HepG2 (cell line): ENCODE results near the gene KLHL11. TPM values are rescaled to one million over a fixed set of nuclear protein-coding genes. Genes with fewer than 3 reads are reported as not detected.
A peak's percentile ranks its signal among the peaks of the same experiment; 100 is the strongest.

Source experiments
- BRD4 ChIP-seq: sonication (generic); formaldehyde crosslinking; IDR thresholded peaks from 2 replicates; pipeline ENCODE4 v1.4.0; 2020; ENCODE audit warnings: missing genetic modification reagents
- E2F2 ChIP-seq: sonication (generic); formaldehyde crosslinking; IDR thresholded peaks from 2 replicates; pipeline ENCODE4 v1.4.0; 2020; ENCODE audit warnings: missing genetic modification reagents, borderline replicate concordance
- HMG20B ChIP-seq: conservative IDR thresholded peaks from 2 replicates; pipeline ENCODE4 v1.6.1; 2016; ENCODE audit warnings: missing genetic modification reagents, missing compliant biosample characterization
- HMGXB4 ChIP-seq, 2 experiments: sonication (generic) in 1 of 2; formaldehyde crosslinking in 1 of 2; IDR thresholded peaks; 2 replicates each; pipeline versions ENCODE4 v1.4.0 to v1.6.1; 2018 to 2020; ENCODE audit warnings: missing genetic modification reagents in 2 of 2, borderline replicate concordance in 1 of 2, low read depth in 1 of 2, mild to moderate bottlenecking in 1 of 2, missing biosample characterization in 1 of 2
- JARID2 ChIP-seq: sonication (generic); formaldehyde crosslinking; IDR thresholded peaks from 2 replicates; pipeline ENCODE4 v1.8.1; 2023; ENCODE audit warnings: missing genetic modification reagents, inconsistent platforms; ENCODE audit not compliant: insufficient replicate concordance
- LCORL ChIP-seq, 2 experiments: fragments of 450-650 bp in 1 of 2; sonication (generic) in 1 of 2; formaldehyde crosslinking in 1 of 2; IDR thresholded peaks; 2 replicates each; pipeline versions ENCODE4 v1.5.0 to v1.6.1; 2017 to 2020; ENCODE audit warnings: antibody characterized with exemption in 1 of 2, missing genetic modification reagents in 1 of 2
- MIXL1 ChIP-seq: IDR thresholded peaks from 2 replicates; pipeline ENCODE4 v1.6.1; 2016
- POGZ ChIP-seq: sonication (generic); formaldehyde crosslinking; IDR thresholded peaks from 2 replicates; pipeline ENCODE4 v1.4.0; 2020; ENCODE audit warnings: mild to moderate bottlenecking, missing genetic modification reagents
- RBAK ChIP-seq: sonication (generic); formaldehyde crosslinking; IDR thresholded peaks from 2 replicates; pipeline ENCODE4 v1.5.1; 2020; ENCODE audit warnings: mild to moderate bottlenecking, missing genetic modification reagents
- SMARCC2 ChIP-seq: fragments of 450-650 bp; IDR thresholded peaks from 2 replicates; pipeline ENCODE4 v1.6.1; 2017; ENCODE audit warnings: antibody characterized with exemption, mild to moderate bottlenecking
- TFDP2 ChIP-seq: sonication (generic); formaldehyde crosslinking; IDR thresholded peaks from 2 replicates; pipeline ENCODE4 v1.4.0; 2020; ENCODE audit warnings: missing genetic modification reagents
- XRCC5 ChIP-seq: fragments of 200-400 bp; formaldehyde crosslinking; optimal IDR thresholded peaks from 2 replicates; pipeline ENCODE3; 2017; ENCODE audit warnings: mild to moderate bottlenecking, low read length
- ZC3H4 ChIP-seq: sonication (generic); formaldehyde crosslinking; IDR thresholded peaks from 2 replicates; pipeline ENCODE4 v1.4.0; 2020; ENCODE audit warnings: missing genetic modification reagents, borderline replicate concordance
- ZFX ChIP-seq: sonication (generic); formaldehyde crosslinking; IDR thresholded peaks from 2 replicates; pipeline ENCODE4 v1.4.0; 2020; ENCODE audit warnings: mild to moderate bottlenecking, low read depth, missing genetic modification reagents, moderate library complexity
- ZHX1 ChIP-seq: sonication (generic); formaldehyde crosslinking; IDR thresholded peaks from 2 replicates; pipeline ENCODE4 v1.8.1; 2022; ENCODE audit warnings: low read depth, mild to moderate bottlenecking, missing genetic modification reagents
- ZNF225 ChIP-seq: sonication (generic); formaldehyde crosslinking; IDR thresholded peaks from 2 replicates; pipeline ENCODE4 v1.4.0; 2020; ENCODE audit warnings: mild to moderate bottlenecking, missing genetic modification reagents
- ZNF251 ChIP-seq: sonication (generic); formaldehyde crosslinking; IDR thresholded peaks from 2 replicates; pipeline ENCODE4 v1.9.0; 2021; ENCODE audit warnings: mild to moderate bottlenecking, missing genetic modification reagents
- ZNF264 ChIP-seq: sonication (generic); formaldehyde crosslinking; IDR thresholded peaks from 2 replicates; pipeline ENCODE4 v1.4.0; 2020; ENCODE audit warnings: missing genetic modification reagents
- ZNF614 ChIP-seq: IDR thresholded peaks from 2 replicates; pipeline ENCODE4 v1.6.1; 2018; ENCODE audit warnings: missing biosample characterization, missing genetic modification reagents, inconsistent platforms, borderline replicate concordance
- ZNF777 ChIP-seq: sonication (generic); formaldehyde crosslinking; IDR thresholded peaks from 2 replicates; pipeline ENCODE4 v1.4.0; 2020; ENCODE audit warnings: missing genetic modification reagents
- ZNF790 ChIP-seq: sonication (generic); formaldehyde crosslinking; IDR thresholded peaks from 2 replicates; pipeline ENCODE4 v1.8.0; 2022; ENCODE audit warnings: missing genetic modification reagents, mild to moderate bottlenecking, borderline replicate concordance
- ZNF891 ChIP-seq: sonication (generic); formaldehyde crosslinking; IDR thresholded peaks from 2 replicates; pipeline ENCODE4 v1.5.0; 2020; ENCODE audit warnings: mild to moderate bottlenecking, missing genetic modification reagents
- ZSCAN20 ChIP-seq: sonication (generic); formaldehyde crosslinking; IDR thresholded peaks from 2 replicates; pipeline ENCODE4 v1.4.0; 2020; ENCODE audit warnings: missing genetic modification reagents, mild to moderate bottlenecking, borderline replicate concordance
- ZSCAN21 ChIP-seq: sonication (generic); formaldehyde crosslinking; IDR thresholded peaks from 2 replicates; pipeline ENCODE4 v1.8.0; 2022; ENCODE audit warnings: mild to moderate bottlenecking, missing genetic modification reagents, moderate library complexity, borderline replicate concordance
- polyA plus RNA-seq, 8 experiments: library from polyadenylated mRNA; depleted of rRNA in 3 of 8; stranded (reverse) in 7 of 8; unstranded in 1 of 8; fragments of >200 nt; fragmentation: Illumina TruSeq in 4 of 8; extraction: Trizol in 4 of 8; gene quantifications; 2 replicates each; pipeline versions ENCODE4 v1.2.1 to v1.2.3, GENCODE V29; 2011 to 2016; ENCODE audit warnings: low read depth in 4 of 8, missing spikeins in 1 of 8, mixed read lengths in 1 of 8; ENCODE audit not compliant: insufficient read depth in 1 of 8
- total RNA-seq, 5 experiments: library from RNA; depleted of rRNA; stranded (reverse); fragments of >200 nt; fragmentation: Illumina TruSeq; extraction: Trizol; gene quantifications; 2 replicates each; pipeline ENCODE4 v1.2.3, GENCODE V29; 2016; ENCODE audit warnings: low read depth in 1 of 5

The KLHL11 gene
- total and polyA plus RNA-seq, 2 of the 13 experiments (the other 11 are each of a cell fraction or from before 2014, with no cell fraction given) = 7.7 to 27.5 TPM

- TF ChIP-seq ZNF891 (CRISPR knock-in tag) = 0 out of 2 replicates have a peak, but pooled peaks have one; percentile 23
- TF ChIP-seq POGZ (CRISPR knock-in tag) = no peak
- TF ChIP-seq ZC3H4 (CRISPR knock-in tag) = no peak
- peak; percentile 44; the same call in 1 of the 2 replicates for TF ChIP-seq ZSCAN20
- TF ChIP-seq ZNF790 (CRISPR knock-in tag) = no peak
- TF ChIP-seq HMG20B (CRISPR knock-in tag) = 0 out of 2 replicates have a peak, but pooled peaks have one; percentile 12
- TF ChIP-seq JARID2 (CRISPR knock-in tag) = no peak
- TF ChIP-seq MIXL1 (CRISPR knock-in tag) = 0 out of 2 replicates have a peak, but pooled peaks have one; percentile 8
- peak in 1 of 2 experiments; percentile 14; a peak in 1 of 4 replicates for TF ChIP-seq HMGXB4 (CRISPR knock-in tag; IDR thresholded peaks at IDR 0.05; ENCODE audit: borderline replicate concordance in 1 of 2, low read depth in 1 of 2)
- no peak for TF ChIP-seq LCORL (IDR thresholded peaks at IDR 0.05)
- peak; percentile 26; the same call in 1 of the 2 replicates for TF ChIP-seq LCORL (CRISPR knock-in tag; IDR thresholded peaks at IDR 0.05)
- TF ChIP-seq ZNF264 (CRISPR knock-in tag) = peak; percentile 57
- TF ChIP-seq RBAK (CRISPR knock-in tag) = no peak
- TF ChIP-seq ZFX (CRISPR knock-in tag) = peak; percentile 64
- TF ChIP-seq ZNF225 (CRISPR knock-in tag) = no peak
- TF ChIP-seq ZNF251 = 0 out of 2 replicates have a peak, but pooled peaks have one; percentile 42
- no peak for TF ChIP-seq XRCC5
- no peak for TF ChIP-seq ZSCAN21
- no peak for TF ChIP-seq SMARCC2
- TF ChIP-seq ZNF777 (CRISPR knock-in tag) = 0 out of 2 replicates have a peak, but pooled peaks have one; percentile 46
- peak; percentile 57; the same call in 1 of the 2 replicates for TF ChIP-seq BRD4
- no peak; the same call in 1 of the 2 replicates for TF ChIP-seq E2F2 (CRISPR knock-in tag)
- TF ChIP-seq ZHX1 (CRISPR knock-in tag) = 0 out of 2 replicates have a peak, but pooled peaks have one; percentile 7
- 0 out of 2 replicates have a peak, but pooled peaks have one; percentile 27 for TF ChIP-seq ZNF614 (CRISPR knock-in tag)
- TF ChIP-seq TFDP2 (CRISPR knock-in tag) = 0 out of 2 replicates have a peak, but pooled peaks have one; percentile 15
Observed at GRCh38 chr17:41813699-41814124, 51.5 kb downstream of the KLHL11 start (continued).
